Gastroesophageal sphincter (tissue), 4 donors: ENCODE measurements around the gene DLGAP3. TPM values are rescaled to one million over a fixed set of nuclear protein-coding genes. Genes with fewer than 3 reads are reported as not detected.

ENCODE experiments used
- ATAC-seq: fragments of 150-250 bp; one replicate; pipeline ENCODE4 v1.9.1; 2016; ENCODE audit warnings: mild to moderate bottlenecking, moderate library complexity
- H3K27ac ChIP-seq, 4 donors: fragments of 200-600 bp; sonication (generic) in 3 of 4; 1 replicate in 3 of 4; 2 replicates in 1 of 4; pipeline ENCODE4 v1.5.1; 2016 to 2019
- H3K27me3 ChIP-seq: fragments of 200-600 bp; sonication (generic); one replicate; pipeline ENCODE4 v1.5.1; 2019
- H3K36me3 ChIP-seq, 2 donors: fragments of 200-600 bp; sonication (generic); one replicate each; pipeline ENCODE4 v1.5.1; 2019; ENCODE audit warnings: control low read depth in 1 of 2
- H3K4me1 ChIP-seq, 3 donors: fragments of 200-600 bp; sonication (generic); 1 replicate in 2 of 3; 2 replicates in 1 of 3; pipeline ENCODE4 v1.5.1; 2016 to 2019; ENCODE audit warnings: control low read depth in 2 of 3
- H3K4me3 ChIP-seq, 2 donors: fragments of 200-600 bp; sonication (generic); one replicate each; pipeline ENCODE4 v1.5.1; 2019; ENCODE audit warnings: mild to moderate bottlenecking in 1 of 2, moderate library complexity in 1 of 2
- H3K9me3 ChIP-seq, 3 donors: fragments of 200-600 bp; sonication (generic); one replicate each; pipeline ENCODE4 v1.5.1; 2017 to 2019; ENCODE audit warnings: control low read depth in 2 of 3
- EP300 ChIP-seq: sonication (generic); formaldehyde crosslinking; IDR thresholded peaks from one replicate; pipeline ENCODE4 v1.6.1; 2017; ENCODE audit warnings: antibody characterized with exemption, mild to moderate bottlenecking
- POLR2A ChIP-seq, 2 donors: fragments of 450-650 bp; IDR thresholded peaks; one replicate each; pipeline ENCODE4 v1.6.1; 2017; ENCODE audit warnings: antibody characterized with exemption in 2 of 2, mild to moderate bottlenecking in 2 of 2, moderate library complexity in 1 of 2
- POLR2AphosphoS5 ChIP-seq: sonication (generic); formaldehyde crosslinking; IDR thresholded peaks from one replicate; pipeline ENCODE4 v1.6.1; 2017; ENCODE audit warnings: antibody characterized with exemption
- WGBS, 2 donors: methylation state at CpG; one replicate each; pipeline ENCODE4 v1.1.5; 2018; ENCODE audit warnings: low coverage in 1 of 2; 5-methylcytosine and 5-hydroxymethylcytosine counted together
- total RNA-seq, 4 donors: library from RNA; depleted of rRNA; stranded (reverse); fragments of >200 nt; gene quantifications; one replicate each; pipeline ENCODE4 v1.1.0, GENCODE V29; 2016
- TF ChIP-seq, protein P1 (sequence below), 4 experiments: fragments of 200-600 bp in 2 of 4; fragments of 450-650 bp in 2 of 4; sonication (generic) in 1 of 4; IDR thresholded peaks; one replicate each; pipeline ENCODE4 v1.5.1; 2017 to 2019; ENCODE audit warnings: antibody characterized with exemption in 4 of 4, mild to moderate bottlenecking in 2 of 4, moderate library complexity in 2 of 4

DLGAP3 gene
- total RNA-seq, 4 donors from 2014 or later, result 0.12 to 0.13 TPM; not detected in 2

DNA sequence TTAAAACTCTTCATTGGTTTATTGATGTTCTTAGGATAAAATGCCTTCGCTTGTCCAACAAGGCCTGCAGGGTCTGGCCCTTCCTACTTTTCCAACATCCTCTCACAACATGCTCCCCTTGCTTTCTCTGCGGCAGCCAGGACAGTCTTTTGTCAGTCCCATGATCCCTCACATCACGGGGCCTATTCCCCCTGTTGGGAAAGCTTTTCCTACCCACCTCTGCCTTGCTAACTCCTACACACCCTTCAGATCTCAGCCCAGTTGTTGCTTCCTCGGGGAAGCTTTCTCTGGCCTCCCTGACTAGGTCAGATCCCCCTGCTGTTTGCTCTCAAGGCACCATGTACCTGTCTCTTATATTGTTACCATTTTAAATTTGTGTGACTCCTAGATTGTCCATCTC, 19.0 kb downstream of the DLGAP3 start:
- Histone ChIP-seq H3K4me1 (no peaks in the 10 kb centered on the region), H3K27ac (no peak overlapping the region), H3K36me3 (no peaks in the 10 kb centered on the region), H3K9me3 (no peaks in the 10 kb centered on the region), H3K27me3 (peaks cover 37% of the 10 kb centered on the region), H3K4me3 (no peak overlapping the region)
- WGBS, 2 donors, result 62 to 63% methylated on average over 3 to 4 of the region's 4 CpGs
- ATAC-seq, result no peak
- no peak for TF ChIP-seq EP300
- TF ChIP-seq, protein P1, sequence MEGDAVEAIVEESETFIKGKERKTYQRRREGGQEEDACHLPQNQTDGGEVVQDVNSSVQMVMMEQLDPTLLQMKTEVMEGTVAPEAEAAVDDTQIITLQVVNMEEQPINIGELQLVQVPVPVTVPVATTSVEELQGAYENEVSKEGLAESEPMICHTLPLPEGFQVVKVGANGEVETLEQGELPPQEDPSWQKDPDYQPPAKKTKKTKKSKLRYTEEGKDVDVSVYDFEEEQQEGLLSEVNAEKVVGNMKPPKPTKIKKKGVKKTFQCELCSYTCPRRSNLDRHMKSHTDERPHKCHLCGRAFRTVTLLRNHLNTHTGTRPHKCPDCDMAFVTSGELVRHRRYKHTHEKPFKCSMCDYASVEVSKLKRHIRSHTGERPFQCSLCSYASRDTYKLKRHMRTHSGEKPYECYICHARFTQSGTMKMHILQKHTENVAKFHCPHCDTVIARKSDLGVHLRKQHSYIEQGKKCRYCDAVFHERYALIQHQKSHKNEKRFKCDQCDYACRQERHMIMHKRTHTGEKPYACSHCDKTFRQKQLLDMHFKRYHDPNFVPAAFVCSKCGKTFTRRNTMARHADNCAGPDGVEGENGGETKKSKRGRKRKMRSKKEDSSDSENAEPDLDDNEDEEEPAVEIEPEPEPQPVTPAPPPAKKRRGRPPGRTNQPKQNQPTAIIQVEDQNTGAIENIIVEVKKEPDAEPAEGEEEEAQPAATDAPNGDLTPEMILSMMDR (IDR thresholded peaks at IDR 0.05), result no peak

DNA sequence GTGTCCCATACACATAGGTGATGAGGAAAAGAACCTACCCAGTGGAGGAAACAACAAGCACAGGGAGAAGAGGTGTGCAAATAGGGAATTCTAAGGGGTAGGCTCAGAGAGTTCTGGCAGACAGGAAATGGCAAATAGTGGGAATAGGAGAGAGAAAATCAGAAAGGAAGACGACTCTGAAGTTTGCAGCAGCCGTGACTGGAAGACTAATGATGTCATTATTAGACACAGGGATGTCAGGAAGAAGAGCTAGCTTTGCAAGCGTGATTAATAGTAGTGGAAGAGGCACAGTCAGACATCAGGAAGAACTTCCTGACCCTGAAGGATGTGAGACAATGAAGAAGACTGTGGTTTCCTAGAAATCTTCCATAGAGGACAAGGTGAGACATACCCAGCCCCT, 21.1 kb downstream of the DLGAP3 start:
- no peaks in the 10 kb centered on the region for H3K9me3 ChIP-seq
- no peaks in the 10 kb centered on the region for H3K4me1 ChIP-seq
- ATAC-seq, result no peak
- H3K36me3 ChIP-seq, result no peaks in the 10 kb centered on the region
- H3K27ac ChIP-seq, result no peak overlapping the region
- no peak overlapping the region for H3K4me3 ChIP-seq
- TF ChIP-seq POLR2AphosphoS5, result no peak
- TF ChIP-seq POLR2A (IDR thresholded peaks at IDR 0.05), result no peak
- TF ChIP-seq, protein P1 (IDR thresholded peaks at IDR 0.05), result no peak
- no peak for TF ChIP-seq EP300
- H3K27me3 ChIP-seq, result peaks cover 20% of the 10 kb centered on the region
- WGBS, 2 donors, result 53% methylated on average over 3 of the region's 3 CpGs

DNA sequence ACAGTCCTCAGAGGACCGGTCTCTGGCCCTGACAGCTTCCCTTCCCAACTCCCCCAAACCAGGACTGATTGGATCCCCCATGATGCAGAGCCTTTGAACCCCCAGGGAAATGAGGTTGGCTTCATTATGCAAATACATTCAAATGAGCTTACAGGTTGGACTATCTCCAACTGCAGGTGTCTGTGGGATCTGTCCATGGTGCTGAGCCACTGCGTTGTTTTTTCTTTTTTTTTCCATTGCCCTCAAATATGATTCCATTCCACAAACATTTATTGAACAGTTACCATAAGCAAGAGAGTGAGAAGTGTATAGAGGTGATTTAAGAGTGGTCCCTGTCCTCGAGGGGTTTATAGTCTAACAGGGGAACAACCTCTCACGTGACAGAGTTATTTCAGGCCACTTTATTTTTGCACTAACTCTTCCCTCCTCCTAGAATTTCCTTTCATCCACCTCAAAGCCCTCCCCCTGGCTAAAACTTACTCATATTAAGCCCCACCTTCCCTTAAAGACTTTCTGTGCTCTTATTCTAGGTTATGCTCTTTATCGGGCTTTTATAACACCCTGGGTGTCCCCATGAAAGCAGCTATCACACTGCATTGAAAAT, 21.9 kb downstream of the DLGAP3 start:
- no peaks in the 10 kb centered on the region for H3K4me1 ChIP-seq
- no peak overlapping the region for H3K4me3 ChIP-seq
- H3K27ac ChIP-seq, result no peak overlapping the region
- WGBS, 2 donors, result 46 to 49% methylated on average over 4 to 5 of the region's 5 CpGs
- H3K9me3 ChIP-seq, result no peaks in the 10 kb centered on the region
- TF ChIP-seq, protein P1 (IDR thresholded peaks at IDR 0.05), result no peak
- TF ChIP-seq POLR2A (IDR thresholded peaks at IDR 0.05) (no peak), EP300 (no peak), POLR2AphosphoS5 (no peak)
- ATAC-seq, result no peak
- no peaks in the 10 kb centered on the region for H3K36me3 ChIP-seq
- peaks cover 15% of the 10 kb centered on the region for H3K27me3 ChIP-seq

DNA sequence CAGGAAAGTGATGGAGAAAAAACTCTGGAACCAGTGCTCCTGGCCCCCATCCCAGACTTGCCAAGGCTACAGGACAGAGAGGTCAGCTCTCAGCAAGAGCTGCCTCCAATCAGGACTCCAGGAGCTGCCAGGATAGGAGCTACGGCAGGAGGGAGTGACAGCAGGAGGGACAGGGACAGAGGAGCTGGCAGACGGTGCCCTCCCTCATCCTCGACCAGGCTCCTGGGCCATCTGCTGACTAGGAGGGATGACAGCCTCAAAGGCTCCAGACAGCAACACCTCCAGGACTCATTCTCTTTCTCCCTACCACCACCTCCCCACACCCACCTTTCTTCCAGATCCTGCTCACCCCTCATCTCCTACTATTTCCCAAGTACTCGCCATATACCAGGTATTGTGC, 22.7 kb downstream of the DLGAP3 start:
- 61 to 71% methylated on average over 3 to 4 of the region's 4 CpGs for WGBS, 2 donors
- TF ChIP-seq POLR2AphosphoS5 (no peak), EP300 (no peak), POLR2A (IDR thresholded peaks at IDR 0.05) (no peak)
- TF ChIP-seq, protein P1 (IDR thresholded peaks at IDR 0.05), result no peak
- Histone ChIP-seq H3K36me3 (no peaks in the 10 kb centered on the region), H3K4me1 (no peaks in the 10 kb centered on the region), H3K9me3 (no peaks in the 10 kb centered on the region), H3K27ac (no peak overlapping the region), H3K27me3 (peaks cover 17% of the 10 kb centered on the region), H3K4me3 (no peak overlapping the region)
- no peak for ATAC-seq

DNA sequence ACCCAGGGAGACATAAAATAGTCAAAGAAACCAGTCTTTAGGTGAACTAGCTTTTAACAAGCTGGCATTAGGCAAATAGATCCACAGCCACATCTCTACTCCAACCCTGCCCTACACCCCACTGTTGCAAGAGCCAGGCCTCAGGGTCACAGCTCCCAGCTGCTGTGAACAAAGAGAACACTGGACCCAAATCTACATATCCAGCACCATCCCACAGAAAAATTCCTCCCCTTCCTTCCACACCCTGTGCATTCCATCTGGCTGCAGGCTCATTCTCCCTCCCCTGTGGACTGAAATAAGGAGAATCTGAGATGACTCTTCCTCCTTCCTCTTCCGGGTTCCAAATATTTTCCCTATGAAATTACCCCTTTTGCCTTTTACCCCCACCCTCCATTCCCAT, 23.2 kb downstream of the DLGAP3 start:
- no peak for ATAC-seq
- TF ChIP-seq POLR2AphosphoS5, result no peak
- no peak for TF ChIP-seq POLR2A (IDR thresholded peaks at IDR 0.05)
- no peak for TF ChIP-seq EP300
- TF ChIP-seq, protein P1 (IDR thresholded peaks at IDR 0.05), result no peak
- Histone ChIP-seq H3K4me3 (no peak overlapping the region), H3K9me3 (no peaks in the 10 kb centered on the region), H3K36me3 (no peaks in the 10 kb centered on the region), H3K4me1 (no peaks in the 10 kb centered on the region), H3K27ac (no peak overlapping the region), H3K27me3 (peaks cover 19% of the 10 kb centered on the region)
- 78% methylated on average over 1 of the region's 1 CpG; no CpG with 5 or more reads in 1 of the 2 donors for WGBS, 2 donors
